CD1c-positive myeloid dendritic cell (primary cell): ENCODE results near the gene LRRFIP1.

ENCODE experiments used
- DNase-seq: peaks from one replicate; pipeline ENCODE4 v3.0.0-alpha.2; 2016; ENCODE audit errors: extremely low spot score

The LRRFIP1 gene

DNA sequence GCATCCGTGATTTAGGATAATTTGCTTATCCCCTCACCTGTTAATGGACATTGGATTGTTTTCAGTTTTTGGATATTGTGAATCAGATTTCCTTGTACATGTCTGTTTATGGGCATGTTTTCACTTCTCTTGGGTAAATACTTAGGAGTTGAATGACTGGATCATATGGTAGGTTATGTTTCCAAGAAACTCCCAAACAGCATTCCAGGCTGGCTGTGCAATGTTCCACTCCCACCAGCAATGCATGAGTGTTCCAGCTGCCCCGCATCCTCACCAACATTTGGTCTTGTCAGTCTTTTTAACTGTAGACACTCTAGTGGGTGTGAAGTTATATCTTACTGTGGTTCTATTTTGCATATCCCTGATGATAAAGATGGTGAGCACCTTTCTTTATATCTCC is 8.9 kb upstream of the LRRFIP1 start:
- no peak for DNase-seq

DNA sequence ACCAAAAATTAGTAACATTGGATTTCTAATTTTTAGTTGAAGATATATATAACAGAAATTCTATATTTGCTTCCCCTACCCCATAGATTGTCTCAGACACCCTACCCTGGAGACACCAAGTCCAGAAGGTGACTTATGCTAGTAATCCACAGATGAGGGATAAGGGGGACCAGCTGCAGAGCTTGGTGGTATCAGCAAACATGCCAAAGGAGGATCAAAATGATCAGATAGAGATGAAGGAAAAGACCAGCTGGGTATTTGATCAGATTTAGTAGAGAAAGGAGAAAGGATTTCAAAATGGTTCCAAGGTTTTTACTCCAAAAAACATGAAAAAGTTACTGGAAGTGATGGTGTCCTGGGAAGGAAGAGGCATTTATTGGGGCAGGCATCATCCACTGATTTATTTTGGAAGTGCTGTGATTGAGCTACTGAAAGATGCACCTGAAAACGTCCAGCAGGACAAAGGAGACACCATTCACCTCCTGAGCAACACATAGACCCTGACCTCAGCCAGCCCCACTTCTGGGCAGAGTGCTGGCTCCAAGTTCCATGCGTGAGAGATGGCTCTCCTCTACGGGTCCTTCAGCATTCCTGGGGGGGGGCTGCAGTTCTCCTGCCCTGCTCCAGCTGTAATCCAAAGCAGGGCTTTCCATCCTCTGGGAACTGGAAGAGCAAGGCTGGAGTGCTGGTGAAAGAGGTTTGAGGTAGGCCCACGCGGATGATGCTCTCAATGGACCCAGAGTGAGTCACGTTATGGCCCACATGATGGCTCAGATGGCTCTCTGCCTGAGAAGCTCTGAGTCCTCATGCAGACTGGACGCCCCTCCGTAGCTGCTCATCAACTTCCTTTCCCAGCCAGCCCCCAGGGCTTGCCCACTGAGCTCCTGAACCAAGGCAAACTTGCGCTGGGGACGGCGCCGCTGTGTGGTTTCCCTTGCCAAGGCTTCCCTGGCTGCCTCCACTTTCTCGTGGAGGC is 3.7 kb upstream of the LRRFIP1 start:
- no peak for DNase-seq

DNA sequence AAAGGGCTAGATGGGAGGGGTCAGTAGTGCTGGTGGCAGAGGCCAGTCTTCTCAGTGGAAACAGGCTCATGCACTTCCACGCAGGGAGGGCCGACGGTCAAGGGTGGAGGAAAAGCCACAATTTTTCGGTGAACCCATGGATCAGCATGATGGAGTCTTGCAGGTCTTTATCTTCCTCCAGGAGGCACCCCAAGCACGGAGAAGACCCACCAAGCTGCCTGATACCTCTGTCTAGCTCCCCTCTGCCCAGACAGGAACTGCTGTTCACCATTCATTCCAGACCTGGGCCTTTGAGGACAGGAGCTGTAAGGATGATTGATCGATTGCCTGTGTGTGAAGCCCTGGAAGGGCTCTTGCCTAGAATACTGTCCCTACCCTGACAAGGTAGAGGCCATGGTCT is 2.8 kb upstream of the LRRFIP1 start:
- no peak for DNase-seq

DNA sequence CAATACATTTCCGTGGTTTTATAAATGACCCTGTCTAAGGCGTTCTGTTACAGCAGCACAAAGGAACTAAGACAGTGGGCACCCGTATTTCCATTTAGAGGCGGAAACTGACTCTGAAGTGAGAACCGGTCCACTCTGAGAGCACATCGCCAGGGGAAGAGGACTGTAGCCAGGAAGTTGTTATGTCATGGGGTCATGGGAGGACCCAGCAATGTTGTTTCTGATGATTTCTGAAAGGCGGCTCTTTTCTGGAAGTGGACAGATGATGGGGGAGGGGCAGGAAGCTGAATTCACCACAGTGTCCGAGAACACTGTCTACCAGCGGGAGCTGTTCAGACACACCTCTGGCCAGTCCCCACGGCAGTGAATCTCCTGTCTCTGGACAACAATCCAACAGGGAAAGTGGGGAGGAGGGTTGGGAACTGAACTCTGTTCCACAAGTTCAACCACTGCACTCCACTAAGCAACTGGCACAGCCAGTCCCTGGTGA is 2.1 kb upstream of the LRRFIP1 start:
- peak; percentile 54 for DNase-seq

DNA sequence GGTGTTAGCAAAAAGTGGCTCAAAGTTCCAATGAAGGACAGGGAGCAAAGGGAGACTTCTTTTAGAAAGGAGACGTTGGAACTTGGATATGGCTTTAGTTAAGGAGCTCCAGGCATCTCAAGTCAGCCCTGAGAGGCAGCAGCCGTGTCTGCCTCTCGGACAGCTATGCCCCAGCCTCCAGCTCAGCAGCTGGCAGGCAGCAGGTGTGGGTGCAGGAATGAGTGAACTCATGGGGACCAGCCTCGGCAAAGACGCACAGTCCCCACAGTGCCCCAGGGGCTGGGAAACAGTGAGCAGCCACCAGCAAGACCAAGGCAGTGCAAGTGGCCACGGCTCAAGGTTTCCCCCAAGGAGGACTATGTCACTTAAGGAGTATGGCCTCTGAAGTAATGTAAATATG is 1.6 kb upstream of the LRRFIP1 start:
- DNase-seq: no peak

DNA sequence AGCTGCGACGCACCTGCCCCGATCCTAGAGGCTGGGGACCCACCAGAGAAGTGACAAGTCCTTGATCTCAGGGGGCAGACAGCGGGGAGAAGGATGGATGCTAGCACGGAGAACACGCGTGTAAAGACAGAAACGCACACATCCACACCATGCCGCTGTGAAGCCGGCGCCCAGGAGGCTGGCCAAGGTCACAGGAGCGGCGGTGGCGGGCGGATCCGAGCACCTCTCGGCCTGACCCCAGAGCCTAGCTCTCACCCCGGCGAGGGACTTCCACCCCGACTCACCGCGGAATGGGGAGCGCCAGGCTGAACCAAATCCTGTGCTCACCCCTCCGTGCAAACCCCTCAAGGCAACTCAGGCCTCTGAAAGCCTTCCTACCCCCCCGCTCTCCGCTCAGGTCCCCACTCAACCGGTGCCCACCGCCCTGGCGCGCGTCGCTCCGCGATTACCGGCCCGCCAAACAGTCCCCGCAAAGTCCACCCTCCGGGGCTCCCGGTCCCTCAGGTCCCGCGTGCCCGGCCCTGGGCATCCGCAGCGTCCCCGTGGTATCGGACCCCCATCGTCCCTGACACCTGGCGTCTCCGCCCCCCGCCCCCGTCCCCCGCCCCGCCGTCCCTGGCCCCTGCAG is 460 bp upstream of the LRRFIP1 start:
- DNase-seq: no peak

DNA sequence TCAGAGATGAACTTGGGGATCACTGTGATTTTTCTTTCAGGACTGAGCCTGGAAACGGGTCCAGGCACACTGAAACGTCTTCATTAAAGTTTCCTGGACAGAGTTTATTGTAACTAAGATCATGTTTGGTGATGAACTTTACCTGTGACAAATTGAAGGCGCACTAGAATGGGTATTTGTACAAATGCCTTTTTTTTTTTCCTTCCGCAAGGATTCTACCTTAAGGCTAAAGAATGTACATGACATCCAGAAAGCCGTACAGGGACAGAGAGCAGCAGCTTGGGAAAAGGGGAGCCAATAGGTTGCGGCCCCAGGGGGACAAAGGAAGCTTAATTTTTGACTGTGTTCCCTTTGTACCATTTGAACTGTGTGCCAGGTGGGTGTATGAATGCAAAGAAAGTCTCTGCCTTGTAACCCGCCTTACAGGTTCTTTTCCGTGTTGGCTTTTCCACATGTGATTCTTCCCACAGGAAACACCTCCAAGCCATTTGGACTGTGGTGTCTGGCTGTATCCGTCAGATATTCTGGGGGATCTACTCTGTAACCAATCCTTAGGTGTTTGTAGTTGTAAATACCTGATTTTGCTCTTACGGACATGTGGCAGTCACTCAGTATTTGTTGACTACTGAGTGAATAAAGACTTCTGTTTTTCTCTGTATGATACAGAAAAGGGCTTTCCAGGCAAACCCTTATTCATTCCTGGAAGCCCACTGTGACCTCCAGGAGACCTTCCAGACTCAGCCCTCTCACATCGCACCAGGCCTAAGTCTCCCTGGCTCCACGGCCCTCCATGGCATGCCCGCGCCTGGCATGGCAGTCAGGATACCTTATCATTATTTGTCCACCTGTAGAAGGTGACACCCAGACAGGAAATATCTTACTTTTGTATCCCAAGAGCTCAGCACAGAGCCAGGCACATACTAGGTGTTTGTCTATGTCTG is 1.1 kb downstream of the LRRFIP1 start:
- DNase-seq: no peak

DNA sequence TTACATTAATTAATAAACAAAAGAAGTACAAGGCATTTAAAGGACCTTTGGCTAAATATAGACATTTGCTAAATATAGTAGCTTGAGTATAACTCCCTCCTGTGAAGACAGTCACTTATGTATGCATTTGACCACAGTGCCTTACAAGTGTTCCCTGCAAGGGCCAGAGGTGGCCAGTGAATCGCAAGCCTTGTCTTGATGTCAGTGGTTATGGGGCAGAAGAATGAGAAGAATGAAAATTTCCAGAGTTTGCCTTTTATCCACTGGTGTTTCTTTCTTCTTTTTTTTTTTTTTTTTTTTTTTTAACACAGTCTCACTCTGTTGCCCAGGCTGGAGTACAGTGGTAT is 1.8 kb downstream of the LRRFIP1 start:
- no peak for DNase-seq

DNA sequence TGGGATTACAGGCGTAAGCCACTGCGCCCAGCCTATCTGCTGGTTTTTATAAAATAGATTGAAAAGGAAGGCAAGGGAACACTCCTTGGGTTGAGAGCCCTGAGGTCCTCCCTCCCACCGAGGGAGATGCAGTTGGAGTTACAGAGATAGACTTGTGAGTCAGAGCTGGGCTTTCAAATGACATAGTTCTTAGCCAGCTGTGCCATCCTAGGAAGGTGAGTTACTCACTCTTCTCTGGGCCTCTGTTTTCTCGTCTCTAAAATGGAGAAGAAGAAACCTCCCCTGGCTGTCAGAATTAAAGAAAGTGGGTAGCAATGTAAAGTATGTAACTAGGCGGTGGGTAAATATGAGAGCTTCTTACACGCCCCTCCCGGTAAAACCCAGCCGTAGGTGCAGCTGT is 2.4 kb downstream of the LRRFIP1 start:
- DNase-seq: no peak

DNA sequence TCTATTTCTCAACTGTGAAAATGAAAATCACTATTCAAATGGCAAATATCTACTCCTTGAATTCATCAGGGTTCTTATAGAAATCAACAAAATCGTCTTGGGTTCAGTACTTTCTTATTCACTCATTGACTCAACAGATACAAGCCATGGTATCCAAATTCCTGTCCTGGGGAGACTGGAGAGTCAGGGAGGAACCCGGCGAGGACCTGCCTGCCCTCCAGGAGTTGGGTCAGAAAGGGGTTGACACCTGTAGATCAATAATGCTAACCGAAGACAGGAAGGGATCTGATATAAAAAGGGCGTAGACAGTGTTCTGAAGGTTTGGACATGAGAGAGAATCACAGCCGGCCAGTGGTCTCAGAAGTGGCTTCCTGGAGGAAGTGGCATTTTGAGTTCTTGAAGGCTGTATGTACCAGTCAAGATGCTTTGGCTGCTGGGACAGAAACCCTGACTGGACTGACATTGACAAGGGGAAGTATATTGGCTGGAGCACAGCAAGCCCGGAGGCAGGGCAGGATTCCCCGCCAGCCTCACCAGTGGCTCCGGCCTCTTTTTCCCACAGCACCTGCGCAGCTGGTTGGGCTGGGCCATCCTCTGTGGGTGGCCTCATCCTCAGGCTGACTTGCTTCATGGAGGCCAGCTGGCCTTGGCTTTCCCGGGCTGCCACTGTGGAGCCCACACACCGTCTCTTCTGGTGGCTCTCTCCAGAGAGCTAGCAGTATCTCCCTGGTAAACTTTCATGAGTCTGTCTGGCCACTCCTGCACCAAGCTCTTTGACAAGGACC is 3.0 kb downstream of the LRRFIP1 start:
- DNase-seq: no peak

DNA sequence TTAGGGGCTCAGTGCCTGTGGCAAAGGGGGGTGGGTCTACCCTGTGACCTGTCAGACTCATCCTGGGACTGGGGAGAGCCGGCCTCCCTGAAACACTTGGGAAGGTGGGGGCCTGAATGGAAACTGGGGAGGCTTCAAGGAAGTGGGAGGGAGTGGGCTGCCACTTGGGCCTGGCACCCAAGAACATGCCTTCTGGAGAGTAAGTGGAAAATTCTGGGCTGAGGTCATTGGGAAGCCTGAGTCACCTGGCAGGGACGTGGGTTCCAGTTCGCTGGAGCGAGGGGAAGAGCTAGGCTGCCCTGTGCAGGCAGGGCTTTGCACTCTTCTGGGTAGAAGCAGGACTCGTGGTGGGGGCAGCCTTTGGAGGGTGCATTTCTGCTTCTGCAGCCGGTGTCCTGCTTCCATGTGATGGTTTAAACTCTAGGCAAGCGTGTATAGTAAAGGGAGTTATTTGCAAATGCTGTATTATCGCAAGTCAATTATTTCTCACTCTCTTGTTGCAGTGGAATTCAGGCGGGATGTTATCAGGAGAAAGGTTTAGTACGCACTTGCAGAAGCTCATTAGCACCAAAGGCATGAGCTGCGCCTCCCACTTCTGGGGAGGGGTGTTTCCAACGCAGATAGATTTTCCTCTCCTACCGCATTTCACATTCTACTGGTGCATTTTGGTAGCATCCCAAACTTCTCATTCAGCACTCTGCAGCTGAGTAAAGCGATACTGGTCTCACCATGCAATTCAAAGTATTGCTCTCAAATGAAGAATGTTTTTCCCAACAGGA is 3.8 kb downstream of the LRRFIP1 start:
- DNase-seq: no peak

DNA sequence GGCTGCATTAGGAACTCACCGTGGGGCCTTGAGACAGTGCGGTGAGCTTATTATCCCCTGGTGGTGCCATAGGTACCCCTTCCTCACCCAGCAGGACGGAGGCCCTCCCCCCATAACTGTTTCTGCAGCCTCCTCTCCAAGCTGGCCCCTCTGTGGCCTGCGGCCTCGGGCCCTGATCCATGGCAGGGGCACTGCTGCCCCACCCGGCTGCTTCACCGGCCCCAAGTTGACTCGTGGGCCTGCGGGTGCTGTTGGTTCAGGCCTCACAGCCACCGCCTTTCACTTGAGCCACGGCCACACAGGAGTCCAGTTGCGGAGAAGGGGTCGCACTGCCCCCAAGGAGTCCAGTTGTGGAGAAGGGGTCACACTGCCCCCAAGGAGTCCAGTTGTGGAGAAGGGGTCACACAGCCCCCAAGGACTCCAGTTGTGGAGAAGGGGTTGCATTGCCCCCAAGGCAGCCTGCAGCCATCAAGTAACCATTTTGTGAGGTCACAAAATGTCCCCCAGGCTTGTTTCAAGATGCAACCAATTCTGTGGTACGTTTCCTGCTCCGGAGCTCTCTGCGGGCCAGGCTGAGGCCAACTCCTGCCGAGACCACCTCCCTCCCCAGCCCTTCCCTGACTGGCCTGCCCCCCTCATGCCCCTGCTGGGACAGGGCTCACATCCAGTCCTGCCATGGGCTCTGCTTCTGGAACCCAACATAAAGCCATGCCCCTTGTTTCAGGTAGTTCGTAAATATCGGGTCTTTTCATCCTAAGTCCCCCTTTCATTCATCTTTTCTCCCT is 4.6 kb downstream of the LRRFIP1 start:
- DNase-seq: no peak

DNA sequence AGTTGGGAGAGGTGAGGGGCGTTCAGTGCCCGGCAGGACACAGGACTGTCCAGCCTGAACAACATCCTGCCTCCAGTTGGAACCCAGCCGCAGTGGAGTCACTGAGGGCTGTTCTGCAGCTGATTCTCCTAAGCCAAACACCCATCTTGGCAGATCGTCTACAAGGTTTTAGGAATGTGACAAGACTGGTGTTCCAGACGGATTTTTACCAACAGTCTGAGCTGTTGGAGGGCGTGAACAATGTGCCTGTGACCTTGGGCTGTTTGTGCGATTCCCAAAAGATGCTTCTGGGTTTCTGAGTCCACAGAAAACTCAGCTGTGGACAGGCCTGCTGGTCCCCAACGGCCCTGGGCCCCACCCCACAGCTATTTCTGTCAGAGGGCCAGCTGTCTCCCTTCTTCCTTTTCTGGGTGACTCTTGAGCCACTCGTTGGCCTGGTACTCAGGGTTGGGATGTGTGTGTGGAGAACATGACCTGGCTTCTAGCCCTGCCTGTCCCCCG is 5.7 kb downstream of the LRRFIP1 start:
- DNase-seq: no peak

DNA sequence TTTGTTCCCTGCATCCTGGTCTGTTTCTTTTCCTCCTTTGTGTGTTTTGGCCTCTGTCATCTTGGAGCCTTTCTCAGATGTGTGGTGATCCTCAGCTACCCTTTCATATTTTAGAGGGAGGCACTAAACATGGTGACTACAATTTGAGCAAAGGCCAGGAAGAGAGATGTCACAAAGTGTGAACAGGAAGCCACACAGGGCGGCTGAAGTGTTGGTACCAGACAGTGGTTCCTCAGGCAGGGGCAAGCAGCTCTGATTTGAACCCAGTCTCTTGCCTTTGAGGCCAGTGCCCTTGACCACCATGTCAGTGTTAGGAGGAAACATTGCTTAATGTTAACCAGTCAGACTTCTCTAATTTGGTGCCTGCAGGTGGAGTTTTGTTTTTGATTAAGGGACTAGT is 9.2 kb downstream of the LRRFIP1 start:
- DNase-seq: no peak

DNA sequence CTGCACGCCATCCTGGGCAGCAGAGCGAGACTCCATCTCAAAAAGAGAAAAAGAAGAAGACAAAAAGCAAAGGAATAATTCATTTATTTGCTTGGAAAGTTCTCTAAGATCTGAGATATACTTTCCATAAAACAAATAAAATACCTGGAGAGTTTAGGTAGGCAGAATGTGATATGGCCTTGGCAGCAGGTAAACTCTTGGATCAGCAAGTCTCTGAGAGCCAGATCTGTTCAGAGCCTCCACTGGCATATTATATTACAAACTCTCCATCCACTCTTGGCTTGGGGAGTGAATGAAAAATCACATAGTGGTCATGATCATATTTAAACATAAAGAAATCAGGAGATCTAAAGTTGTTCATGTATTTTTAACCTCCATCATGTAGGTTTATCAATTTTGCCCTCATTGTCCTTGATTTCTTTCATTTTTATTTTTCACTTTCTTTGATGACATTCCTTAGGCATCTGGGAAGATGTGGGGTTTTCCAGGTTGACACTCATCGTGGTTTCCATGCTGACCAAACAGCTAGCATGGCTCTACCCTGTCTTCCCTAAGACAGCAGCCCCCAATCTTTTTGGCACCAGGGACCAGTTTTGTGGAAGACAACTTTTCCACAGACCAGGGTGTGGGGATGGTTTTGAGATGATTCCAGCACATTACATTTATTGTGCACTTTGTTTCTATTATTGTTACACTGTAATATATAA is 10.2 kb downstream of the LRRFIP1 start:
- no peak for DNase-seq

DNA sequence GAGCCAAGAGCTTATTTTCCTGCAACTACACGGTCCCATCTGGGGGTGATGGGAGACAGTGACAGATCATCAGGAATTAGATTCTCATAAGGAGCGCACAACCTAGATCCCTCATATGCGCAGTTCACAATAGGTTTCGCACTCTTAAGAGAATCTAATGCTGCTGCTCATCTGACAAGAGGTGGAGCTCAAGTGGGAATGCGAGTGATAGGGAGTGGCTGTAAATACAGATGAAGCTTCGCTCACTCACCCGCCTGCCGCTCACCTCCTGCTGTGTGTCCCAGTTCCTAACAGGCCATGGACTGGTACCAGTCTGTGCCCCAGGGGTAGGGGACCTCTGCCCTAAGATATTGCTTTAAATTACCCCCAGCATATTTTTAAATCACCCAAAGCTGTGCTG is 10.8 kb downstream of the LRRFIP1 start:
- no peak for DNase-seq

DNA sequence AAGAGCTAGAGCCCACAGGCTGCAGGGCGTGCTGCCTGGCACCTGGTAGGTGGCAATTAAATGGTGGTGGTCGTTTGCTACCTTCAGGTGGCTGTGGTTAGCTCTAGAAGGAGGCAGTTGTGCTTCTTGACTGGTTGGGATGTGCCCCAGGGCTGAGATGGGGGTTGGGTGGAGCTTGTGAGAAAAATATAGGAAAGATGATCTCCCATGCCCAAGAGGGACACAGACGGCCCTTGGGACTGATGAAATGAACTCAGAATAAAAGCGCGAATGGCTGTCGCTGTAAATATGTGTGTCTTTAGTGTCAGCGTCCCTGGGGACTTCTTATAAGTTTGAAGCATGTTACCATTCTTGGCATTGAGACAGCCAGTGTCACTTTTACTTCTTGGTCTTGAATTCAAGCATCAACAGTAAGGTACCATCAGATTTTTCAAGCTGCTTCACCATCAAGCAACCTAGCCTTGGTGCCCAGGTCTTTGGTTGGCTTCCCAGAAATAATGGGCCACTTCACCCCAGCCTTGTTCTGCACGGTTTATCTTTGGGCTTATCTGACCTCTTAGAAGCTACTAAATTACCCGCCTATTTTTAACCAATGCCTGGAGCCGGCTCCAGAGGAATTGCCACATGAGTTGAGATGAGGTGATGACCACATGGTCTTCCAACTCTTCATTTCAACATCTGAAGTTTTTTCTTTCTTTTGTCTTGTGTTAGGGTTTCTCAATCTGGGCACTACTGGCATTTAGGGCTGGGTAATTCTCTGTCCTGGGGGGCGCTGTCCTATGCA is 11.9 kb downstream of the LRRFIP1 start:
- DNase-seq: no peak

DNA sequence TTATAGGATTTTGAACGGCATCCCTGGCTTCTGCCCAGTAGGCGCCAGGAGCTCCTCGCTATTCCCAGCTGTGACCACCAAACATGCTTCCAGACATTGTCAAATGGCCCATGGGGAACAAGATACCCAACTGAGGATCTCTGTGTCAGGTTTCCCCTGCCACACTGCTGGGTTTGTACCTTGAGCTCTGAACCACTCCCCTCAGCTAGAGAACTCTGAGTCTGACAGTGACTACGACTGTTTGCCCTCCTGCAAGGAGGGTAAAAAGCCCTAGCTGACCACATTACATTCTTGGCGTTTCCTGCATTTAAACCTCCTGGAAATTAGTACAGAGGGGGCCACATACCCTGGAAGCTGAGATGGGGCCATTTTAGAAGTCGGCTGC is 12.4 kb downstream of the LRRFIP1 start:
- no peak for DNase-seq
